ENCODE measurements around the gene APOL1. TPM values are rescaled to one million over a fixed set of nuclear protein-coding genes. Genes with fewer than 3 reads are reported as not detected.
"Not testable (repeated sequence)": the region's sequence is repeated elsewhere in the genome, so short reads cannot be mapped to it uniquely, and the experiment has no call there.

Gene APOL1, protein sequence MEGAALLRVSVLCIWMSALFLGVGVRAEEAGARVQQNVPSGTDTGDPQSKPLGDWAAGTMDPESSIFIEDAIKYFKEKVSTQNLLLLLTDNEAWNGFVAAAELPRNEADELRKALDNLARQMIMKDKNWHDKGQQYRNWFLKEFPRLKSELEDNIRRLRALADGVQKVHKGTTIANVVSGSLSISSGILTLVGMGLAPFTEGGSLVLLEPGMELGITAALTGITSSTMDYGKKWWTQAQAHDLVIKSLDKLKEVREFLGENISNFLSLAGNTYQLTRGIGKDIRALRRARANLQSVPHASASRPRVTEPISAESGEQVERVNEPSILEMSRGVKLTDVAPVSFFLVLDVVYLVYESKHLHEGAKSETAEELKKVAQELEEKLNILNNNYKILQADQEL
- 35.3 TPM for total RNA-seq

DNA sequence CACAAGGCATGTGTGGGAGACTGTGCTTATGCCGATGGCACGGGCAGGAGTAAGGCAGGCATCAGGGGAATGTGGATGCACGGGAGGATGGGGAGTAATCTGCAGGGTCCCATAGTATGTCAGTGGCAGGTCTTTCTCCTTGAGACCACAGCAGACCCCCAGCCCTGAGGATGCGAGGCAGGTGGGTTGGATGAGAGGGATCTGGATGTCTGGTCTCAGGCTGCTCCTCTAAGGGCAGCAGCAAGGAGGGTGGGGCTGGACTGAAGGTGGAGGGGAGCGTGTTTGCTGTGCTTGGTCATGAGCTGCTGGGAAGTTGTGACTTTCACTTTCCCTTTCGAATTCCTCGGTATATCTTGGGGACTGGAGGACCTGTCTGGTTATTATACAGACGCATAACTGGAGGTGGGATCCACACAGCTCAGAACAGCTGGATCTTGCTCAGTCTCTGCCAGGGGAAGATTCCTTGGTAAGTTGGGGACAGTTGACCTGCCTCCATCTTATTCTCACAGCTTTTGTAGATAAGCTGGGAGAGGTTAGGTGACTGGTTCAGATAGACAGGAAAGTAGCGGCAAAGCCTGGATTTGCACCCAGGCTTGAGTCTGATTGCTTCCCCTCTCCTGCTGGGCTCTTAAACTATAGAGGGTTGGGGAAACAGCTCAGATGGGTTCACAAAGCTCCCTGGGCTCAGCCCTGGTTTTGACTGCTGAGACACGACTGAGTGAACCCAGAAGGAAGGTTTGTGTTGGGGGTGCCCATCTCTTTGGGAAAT lies at the start of gene APOL1:
TSS of gene APOL1 (plus strand) at position 380 of the 769 bp plus-strand sequence. CDS start 1,823 bp downstream, outside the sequence.
- intact Hi-C loops (cut with DNase I), result no loop called here
- no peak for DNase-seq (ENCODE audit: low spot score)

DNA sequence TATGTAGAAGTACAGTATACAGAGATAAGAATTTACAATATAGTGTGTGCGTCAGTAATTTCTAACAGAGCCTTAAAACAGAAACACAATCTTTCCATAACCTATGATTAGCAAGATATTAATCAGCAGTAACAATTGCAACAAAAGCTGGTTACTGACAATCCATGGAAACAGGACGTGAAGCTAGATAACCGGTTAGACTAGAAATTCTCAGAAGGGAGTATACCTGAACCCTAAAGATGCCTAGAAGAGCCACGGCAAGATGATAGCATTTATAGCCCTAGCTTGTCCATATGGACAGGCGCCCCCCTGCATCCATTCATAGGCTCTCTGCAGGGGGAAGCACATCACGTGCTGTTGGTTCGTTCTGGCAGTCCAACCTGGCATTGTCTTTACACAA lies 49.5 kb upstream of the APOL1 start:
- DNase-seq (ENCODE audit: low spot score); intact Hi-C loops (cut with DNase I); ATAC-seq: not testable (repeated sequence)

More for the DNA sequence above, at the start of gene APOL1:
- peak; percentile 71 for ATAC-seq

DNA sequence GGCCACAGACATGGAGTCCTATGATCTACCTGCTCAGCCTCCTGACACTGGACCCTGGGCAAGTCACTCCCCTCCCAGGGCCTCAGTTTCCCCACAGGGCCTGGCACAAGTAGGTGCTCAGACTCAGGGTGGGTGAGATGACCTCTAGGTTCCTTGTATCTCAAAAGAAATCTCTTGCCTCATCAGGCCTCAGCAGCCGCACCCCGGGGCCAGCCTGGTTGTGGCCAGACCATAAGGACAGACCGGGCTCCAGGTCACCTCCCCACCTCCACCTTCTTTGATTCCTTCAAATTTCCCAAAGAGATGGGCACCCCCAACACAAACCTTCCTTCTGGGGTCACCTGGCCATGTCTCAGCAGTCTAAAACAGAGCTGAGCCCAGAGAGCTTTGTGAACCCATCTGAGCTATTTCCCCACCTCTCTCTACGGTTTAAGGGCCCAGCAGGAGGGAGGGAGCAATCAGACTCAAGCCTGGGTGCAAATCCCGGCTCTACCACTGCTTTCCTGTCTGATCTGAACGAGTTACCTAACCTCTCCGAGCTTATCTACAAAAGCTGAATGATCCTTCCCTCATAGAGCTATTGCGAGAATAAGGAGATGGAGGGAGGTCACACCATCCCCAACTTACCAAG lies 48.8 kb upstream of the APOL1 start:
- DNase-seq (ENCODE audit: low spot score) (no peak), ATAC-seq (no peak)
- intact Hi-C loops (cut with DNase I), result no loop called here

DNA sequence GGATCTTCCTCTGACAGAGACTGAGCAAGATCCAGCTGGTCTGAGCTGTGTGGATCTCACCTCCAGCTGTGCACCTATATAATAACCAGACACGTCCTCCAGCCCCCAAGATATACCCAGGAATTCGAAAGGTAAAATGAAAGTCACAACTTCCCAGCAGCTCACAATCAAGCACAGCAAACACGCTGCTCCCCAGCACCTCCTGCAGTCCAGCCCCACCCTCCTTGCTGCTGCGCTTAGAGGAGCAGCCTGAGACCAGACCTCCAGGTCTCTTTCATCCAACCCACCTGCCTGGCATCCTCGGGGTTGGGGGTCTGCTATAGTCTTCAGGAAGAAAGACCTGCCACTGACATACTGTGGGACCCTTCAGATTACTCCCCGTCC lies 48.3 kb upstream of the APOL1 start:
- intact Hi-C loops (cut with DNase I), result no loop called here
- no peak for DNase-seq (ENCODE audit: low spot score)
- ATAC-seq, result no peak

DNA sequence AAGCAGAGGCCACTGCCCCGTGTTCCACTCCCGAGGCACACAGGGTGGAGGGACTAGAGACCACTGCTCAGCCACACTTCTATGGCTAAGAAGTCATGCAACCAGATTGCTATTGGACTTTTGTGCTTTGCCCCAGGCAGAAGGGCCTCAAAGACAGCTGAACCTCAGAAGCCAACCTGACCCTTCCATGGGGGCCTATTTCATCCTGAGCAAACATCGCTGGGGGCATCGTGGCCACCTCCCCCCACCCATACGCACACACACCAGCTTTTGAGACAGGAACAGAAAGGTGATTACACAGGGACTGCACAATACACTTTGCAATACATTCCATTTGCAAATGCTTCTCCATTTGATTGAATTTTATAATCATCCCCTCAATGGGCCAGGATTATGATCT lies 47.4 kb upstream of the APOL1 start:
- DNase-seq (ENCODE audit: low spot score); intact Hi-C loops (cut with DNase I); ATAC-seq: not testable (repeated sequence)

DNA sequence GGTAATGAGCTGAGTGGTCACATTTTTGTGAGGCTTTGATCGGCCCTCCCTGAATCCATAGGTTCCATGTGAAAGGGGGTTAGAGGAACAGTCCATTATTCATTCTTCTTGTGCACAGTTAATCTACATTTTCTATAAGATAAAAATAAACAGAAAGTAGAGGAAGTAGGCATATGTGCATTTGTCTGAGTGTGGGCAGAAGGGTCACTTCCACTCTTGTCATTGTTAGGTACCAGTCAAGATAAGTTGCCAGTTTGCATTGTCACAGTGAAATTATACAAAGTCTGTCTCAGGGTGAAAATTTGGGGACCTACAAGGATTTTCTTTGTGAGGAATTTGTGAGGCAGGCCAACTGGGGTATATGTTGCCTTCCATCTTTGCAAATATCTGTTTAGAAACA lies 46.7 kb upstream of the APOL1 start:
- intact Hi-C loops (cut with DNase I), result no loop called here
- DNase-seq (ENCODE audit: low spot score) (no peak), ATAC-seq (no peak)

DNA sequence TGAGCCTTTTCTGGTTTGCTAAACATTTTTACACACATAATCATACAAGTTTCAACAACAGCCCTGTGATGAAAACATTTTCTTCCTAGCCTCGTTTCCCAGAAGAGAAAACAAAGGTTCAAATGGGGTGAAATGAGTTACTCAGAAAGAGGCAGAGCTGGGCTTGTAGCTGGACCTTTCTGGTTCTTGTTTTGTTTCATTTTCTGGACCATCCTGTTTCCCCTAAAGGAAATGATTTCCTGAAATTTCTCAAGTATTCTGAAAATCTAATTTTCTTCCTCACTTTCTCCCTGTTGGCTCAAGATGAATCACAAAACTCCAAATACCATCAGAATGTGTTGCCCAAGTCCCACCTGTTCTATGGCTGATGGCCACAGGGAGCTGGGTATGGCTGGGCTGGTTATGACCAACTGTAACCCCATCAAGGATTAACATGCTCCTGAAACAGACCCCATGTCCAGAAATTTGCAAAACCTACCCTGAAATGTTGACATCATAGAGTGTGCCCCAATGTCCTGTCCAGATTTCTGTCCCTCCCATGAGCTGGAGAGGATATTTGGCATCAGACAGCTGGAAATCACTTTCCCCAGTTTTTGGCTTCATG lies 44.7 kb upstream of the APOL1 start:
- DNase-seq (ENCODE audit: low spot score), result no peak
- peak; percentile 53 for ATAC-seq
- intact Hi-C loops (cut with DNase I), result no loop called here

DNA sequence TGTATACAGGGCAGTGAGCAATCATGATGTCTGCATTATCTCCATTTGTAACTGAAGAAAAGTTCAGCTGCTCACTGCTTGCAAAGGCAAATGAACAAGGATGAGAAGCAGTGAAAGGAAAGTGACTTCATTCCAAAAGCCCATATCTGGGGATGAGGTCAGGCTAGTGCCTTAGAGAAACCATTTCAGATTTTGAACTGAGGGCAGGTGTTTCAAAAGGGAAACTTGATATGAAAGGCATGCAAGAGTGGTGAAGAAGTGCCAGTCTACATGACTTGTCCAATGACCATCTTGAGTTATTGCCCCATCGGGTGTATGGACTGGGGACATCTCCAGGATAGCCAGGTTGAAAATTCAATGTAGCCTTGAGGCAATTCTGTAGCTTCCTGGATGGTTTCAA lies 44.0 kb upstream of the APOL1 start:
- intact Hi-C loops (cut with DNase I), result no loop called here
- no peak for ATAC-seq
- no peak for DNase-seq (ENCODE audit: low spot score)

DNA sequence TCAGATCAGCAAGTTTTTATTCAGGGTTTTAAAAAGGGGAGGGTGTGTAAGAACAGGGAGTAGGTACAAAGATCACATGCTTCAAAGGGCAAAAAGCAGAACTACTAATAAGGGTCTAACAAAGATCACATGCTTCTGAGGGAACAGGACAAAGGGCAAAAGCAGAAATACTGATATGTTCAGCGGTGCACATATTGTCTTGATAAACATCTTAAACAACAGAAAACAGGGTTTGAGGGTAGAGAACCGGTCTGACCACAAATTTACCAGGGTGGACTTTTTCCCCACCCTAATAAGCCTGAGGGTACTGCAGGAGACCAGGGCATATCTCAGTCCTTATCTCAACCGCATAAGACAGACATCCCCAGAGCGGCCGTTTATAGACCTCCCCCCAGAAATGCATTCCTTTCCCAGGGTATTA lies 43.4 kb upstream of the APOL1 start:
- intact Hi-C loops (cut with DNase I); DNase-seq (ENCODE audit: low spot score); ATAC-seq: not testable (repeated sequence)

DNA sequence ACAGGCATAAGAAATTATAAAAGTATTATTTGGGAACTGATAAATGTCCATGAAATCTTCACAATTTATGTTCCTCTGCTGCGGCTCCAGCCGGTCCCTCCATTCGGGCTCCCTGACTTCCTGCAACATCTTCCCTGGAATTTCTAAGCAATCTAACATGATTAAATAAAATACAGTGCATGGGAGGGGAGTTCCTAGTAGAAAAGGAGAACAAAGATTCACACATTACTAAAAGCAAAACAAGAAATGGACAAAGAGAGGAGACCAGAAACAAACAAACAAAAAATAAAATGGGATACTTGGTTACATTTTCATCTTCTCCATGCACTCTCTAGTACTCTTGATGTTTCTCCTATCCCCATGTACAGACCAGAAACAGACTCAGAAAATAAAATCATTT lies 42.7 kb upstream of the APOL1 start:
- DNase-seq (ENCODE audit: low spot score) (no peak), ATAC-seq (no peak)
- intact Hi-C loops (cut with DNase I), result no loop called here

DNA sequence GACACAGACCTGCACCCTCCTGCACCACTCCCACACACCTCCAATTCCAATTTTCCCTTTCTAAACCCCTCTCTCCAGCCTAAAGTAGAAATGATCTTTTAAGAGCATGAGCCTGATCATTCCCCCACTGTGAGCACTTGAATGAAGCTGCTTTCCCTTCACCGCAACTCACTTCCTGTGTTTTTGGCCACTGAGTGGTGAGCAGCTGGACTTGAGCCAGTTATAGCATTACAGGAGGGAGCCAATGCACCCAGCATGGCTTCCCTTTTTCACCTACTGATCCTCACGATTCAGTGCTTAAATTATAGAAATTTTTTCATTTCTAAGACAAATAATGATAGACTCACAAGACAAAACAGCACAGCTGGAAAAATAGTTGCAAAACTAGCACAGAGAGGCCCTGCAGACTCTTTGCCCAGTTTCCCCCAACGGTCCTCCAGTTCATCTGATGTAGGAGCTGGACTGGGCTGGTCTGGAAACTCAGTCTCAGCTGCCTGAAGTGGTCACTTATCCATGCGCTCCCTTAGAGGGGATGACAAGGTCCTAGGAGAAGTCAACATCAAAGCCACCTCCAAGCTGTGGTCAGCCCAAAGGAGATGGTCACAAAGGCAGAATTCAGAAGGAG lies 41.6 kb upstream of the APOL1 start:
- intact Hi-C loops (cut with DNase I), result no loop called here
- DNase-seq (ENCODE audit: low spot score) (no peak), ATAC-seq (no peak)

DNA sequence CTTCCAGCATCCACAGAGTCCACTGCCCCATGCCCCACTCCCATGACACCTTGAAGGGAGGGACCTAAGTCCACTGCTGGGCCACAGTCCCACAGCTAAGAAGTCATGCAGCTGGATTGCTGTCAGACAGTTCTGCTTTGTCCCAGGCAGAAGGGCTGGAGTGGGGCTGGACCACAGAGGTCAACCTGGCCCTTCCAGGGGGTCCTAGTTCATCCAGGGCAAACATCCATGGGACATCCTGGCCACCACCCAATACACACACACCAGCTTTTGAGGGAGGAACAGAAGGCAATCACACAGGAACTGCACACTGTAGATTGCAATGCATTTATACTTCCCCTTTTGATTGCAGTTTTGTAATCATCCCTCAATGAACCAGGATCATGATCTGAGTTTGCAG lies 40.0 kb upstream of the APOL1 start:
- intact Hi-C loops (cut with DNase I), result no loop called here

DNA sequence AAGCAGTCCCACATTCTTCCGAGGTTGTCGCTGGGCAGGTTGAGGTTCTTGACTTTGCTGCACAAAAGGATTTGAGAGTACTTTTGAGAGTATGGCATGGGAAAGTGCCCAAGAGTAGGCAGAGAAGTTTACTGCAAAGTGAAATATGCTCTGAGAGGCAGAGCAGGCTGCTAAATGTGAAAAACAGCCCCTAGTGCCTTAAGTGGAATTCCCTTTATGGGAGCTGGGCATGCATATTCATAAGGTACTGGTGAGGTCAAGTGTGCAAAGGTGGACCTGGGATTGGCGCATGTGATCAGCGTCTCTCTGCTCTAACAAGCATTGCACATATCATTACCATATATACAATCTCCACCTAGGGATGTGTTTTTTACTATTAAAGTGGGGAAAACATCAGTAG lies 39.3 kb upstream of the APOL1 start:
- ATAC-seq, result no peak
- intact Hi-C loops (cut with DNase I), result no loop called here
- no peak for DNase-seq (ENCODE audit: low spot score)

More for the DNA sequence above, 40.0 kb upstream of the APOL1 start:
- peak; percentile 35 for ATAC-seq
- no peak for DNase-seq (ENCODE audit: low spot score)

DNA sequence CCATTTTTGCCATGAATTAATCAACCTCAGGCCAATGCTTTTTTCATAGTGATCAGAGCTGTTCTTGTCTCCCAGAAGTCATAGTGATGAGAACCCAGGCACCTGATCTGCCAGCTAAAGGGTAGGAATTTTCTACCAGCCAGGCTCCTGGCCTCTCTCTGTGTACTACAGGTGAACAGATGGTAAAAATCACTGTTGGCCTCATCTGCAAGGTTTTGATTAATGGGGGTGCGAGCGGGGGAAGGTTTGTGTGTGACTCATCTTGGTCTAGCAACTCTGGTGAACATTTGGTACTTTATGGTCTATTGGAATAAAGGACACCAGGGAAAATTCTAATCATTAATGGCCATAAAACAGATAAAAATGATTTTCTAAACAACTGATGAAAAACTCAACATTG lies 37.0 kb upstream of the APOL1 start:
- no peak for ATAC-seq
- DNase-seq (ENCODE audit: low spot score), result no peak
- intact Hi-C loops (cut with DNase I), result no loop called here

DNA sequence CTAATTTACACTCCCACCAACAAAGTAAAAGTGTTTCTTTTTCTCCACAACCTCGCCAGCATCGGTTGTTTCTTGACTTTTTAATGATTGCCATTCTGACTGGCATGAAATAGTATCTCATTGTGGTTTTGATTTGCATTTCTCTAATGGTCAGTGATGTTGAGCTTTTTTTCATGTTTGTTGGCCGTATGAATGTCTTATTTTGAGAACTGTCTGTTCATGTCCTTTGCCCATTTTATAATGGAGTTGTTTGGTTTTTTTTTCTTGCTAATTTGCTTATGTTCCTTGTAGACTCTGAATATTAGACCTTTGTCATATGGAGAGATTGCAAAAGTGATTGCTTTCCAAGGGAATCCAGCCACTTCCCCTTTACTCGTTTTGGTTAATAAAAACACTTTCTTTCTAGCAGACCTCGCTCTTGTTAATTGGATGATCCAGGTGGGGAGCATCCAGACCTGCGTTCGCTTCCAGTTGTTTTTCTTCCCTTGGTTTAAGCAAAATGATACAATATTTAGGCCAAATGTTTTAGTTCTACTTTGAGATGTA lies 34.2 kb upstream of the APOL1 start:
- no peak for ATAC-seq
- intact Hi-C loops (cut with DNase I), result no loop called here
- no peak for DNase-seq (ENCODE audit: low spot score)

DNA sequence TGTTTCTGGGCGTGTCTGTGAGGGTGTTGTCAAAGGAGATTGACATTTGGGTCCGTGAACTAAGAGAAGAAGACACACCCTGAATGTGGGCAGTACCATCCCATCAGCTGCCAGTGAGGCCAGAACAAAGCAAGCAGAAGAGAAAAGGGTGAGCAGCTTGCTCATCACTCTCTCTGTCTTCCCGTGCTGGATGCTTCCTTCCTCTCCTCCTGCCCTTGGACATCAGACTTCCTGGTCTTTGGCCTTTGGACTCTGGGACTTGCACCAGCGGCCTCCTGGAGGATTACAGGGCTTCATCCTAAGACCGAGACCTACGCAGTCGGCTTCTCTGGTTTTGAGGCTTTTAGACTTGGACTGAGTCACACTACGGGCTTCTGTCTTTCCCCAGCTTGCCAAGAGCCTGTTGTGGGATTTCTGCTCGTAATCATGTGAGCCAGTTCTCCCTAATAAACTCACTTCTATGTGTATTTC lies 32.4 kb upstream of the APOL1 start:
- ATAC-seq (peak; percentile 91), DNase-seq (ENCODE audit: low spot score) (no peak)
- intact Hi-C loops (cut with DNase I), result no loop called here

DNA sequence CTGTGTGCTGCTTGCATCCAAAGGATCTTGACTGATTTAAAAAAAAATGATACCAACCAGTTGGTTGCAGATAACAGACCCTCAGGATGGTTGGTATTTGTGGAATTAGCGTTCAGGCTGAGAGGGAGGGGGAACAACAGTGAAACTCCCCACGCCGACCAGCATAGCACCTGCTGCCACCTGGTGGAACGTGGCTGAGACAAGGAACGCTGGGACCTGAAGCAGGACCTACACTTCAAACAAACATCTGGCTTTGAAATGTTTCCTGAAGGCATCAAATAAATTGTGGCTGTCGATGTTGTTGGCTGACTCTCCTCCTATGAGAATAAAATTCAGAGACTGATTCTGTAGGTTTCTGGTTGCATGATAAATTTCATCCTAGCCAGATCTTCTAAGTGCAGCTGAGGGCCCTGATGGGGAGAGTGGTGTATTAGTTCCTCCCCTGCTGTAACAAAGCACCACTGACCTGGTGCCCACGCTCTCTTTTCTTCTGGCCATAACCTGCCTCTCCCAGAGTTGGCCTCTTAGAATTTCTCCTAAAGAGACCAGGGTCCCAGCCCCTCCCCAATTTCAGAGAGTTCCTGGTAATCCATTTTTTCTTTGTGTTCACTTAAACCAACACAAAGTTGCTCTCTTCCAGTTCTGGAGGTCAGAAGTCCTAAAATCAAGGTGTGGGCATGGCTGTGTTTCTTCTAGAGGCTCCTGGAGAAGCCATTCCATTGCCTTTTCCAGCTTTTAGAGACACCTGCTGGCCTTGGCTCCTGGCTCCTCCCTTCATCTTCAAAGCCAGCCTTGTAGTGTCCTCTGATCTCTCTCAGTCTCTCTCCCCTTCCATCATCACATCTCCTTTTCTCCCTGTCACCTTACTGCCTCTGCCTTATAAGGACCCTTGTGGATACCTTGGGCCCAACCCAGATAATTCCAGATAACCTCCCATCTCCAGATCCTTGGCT lies 30.9 kb upstream of the APOL1 start:
- intact Hi-C loops (cut with DNase I), result no loop called here
- ATAC-seq (peak; percentile 70), DNase-seq (ENCODE audit: low spot score) (no peak)
